Measurements from ENCODE around the gene GIT2.

The GIT2 gene

GRCh38 chr12:109983432-109984142 is 12.6 kb downstream of the GIT2 start:
- no peak for DNase-seq (ENCODE audit: extremely low read depth in 1 of 2, low read depth in 1 of 2)

DNA sequence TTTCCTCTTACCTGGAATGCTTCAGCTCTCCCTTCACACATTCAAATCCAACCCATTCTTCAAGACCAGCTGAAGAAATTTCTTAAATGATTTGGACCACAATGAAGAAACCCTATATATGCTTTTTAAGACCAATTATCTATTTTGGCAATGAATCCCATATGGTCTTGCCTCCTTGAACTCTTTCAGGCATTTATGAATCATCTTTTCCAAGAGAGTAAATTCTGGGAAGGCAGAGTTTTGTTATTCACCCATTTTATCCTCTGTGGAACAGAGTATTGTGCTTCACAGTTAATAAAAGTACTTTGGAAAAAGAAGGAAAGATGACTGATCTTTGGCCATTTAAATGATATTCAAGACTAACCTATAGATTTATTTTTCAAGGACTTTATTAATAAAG is 14.0 kb downstream of the GIT2 start:
- no peak for DNase-seq (ENCODE audit: extremely low read depth in 1 of 2, low read depth in 1 of 2)

- DNase-seq (ENCODE audit: extremely low read depth in 1 of 2, low read depth in 1 of 2) = peak; percentile 18 to 55
Measured at GRCh38 chr12:109981311-109981710, 14.9 kb downstream of the GIT2 start.

- DNase-seq (ENCODE audit: extremely low read depth in 1 of 2, low read depth in 1 of 2) = no peak
Measured at GRCh38 chr12:109972821-109973220, 23.3 kb downstream of the GIT2 start.

- no peak for DNase-seq (ENCODE audit: extremely low read depth in 1 of 2, low read depth in 1 of 2)
Measured at GRCh38 chr12:109968801-109969200, 27.4 kb downstream of the GIT2 start.

DNA sequence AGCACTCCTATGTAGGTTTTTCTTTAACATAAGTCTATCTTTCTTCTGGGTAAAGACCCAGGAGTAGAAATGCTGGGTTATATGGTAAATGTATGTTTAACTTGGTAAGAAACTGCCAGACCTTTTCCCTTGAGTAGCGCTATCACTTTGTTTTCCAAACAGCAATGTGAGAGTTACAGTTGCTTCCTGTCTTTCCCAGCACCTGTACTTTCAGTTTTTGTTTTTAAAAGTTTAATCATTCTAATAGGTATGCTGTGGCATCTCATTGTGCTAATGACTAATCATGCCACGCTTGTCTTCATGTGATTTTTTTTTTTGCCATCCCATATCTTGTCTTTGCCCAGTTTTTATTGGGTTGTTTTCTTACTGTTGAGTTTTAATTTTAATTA is 28.1 kb downstream of the GIT2 start:
- DNase-seq (ENCODE audit: extremely low read depth in 1 of 2, low read depth in 1 of 2) = no peak

GRCh38 chr12:109967383-109968031 is 28.7 kb downstream of the GIT2 start:
- DNase-seq (ENCODE audit: extremely low read depth in 1 of 2, low read depth in 1 of 2) = no peak

DNA sequence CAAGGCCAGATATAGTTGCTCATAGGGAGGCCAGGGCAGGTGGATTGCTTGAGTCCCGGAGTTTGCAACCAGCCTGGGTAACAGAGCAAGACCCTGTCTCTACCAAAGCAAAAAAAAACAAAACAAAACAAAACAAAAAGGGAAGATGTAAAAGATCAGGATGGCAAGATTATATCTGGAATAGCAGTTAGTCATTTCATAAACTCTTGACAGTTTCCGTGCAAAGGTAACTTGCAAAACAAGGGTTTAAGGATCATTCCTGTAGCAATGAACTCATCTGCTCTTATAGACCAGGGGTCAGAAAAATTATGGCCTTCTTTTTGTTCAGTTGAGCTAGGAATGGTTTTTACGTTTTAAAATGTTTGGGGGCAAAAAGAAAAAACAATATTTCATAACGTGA is 29.6 kb downstream of the GIT2 start:
- DNase-seq (ENCODE audit: extremely low read depth in 1 of 2, low read depth in 1 of 2) = no peak

DNA sequence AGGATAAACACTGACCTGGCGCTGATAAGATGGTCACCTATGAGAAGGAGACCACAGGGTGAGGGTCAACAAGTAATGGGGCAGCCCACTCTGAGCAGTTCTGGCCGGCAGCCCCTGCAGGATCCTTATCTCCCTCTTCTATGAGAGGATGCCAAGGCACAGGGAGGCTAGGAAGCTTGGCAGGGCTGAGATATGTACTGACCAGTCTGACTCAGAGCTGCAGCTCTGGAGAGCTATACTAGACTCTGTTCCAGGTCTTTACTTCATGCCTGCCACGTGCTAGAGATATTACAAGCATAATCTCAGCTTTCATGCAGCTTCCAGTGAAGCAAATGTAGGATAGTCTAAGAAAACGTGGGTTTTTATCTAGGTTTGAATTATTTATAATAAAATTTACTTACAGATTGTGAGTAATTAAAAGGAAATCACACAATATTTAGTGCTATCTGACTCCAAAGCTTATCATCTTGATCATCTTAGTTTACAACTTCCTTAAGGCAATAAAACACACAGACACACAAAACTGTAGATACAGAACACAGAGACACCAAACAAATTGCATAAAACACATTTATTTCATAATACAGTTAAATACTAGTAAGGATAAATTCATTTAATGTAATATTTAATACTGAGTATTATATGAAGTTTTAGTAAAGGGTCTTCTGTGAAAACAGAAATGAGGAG is 32.3 kb downstream of the GIT2 start:
- DNase-seq (ENCODE audit: extremely low read depth in 1 of 2, low read depth in 1 of 2) = no peak

GRCh38 chr12:109963330-109963729 is 32.8 kb downstream of the GIT2 start:
- no peak for DNase-seq (ENCODE audit: extremely low read depth in 1 of 2, low read depth in 1 of 2)

- no peak for DNase-seq (ENCODE audit: extremely low read depth in 1 of 2, low read depth in 1 of 2)
Measured at GRCh38 chr12:109962398-109962797, 33.8 kb downstream of the GIT2 start.

- DNase-seq (ENCODE audit: extremely low read depth in 1 of 2, low read depth in 1 of 2) = no peak
Measured at GRCh38 chr12:109961612-109962011, 34.6 kb downstream of the GIT2 start.

GRCh38 chr12:109961201-109961600 is 35.0 kb downstream of the GIT2 start:
- no peak for DNase-seq (ENCODE audit: extremely low read depth in 1 of 2, low read depth in 1 of 2)

- DNase-seq (ENCODE audit: extremely low read depth in 1 of 2, low read depth in 1 of 2) = no peak
Measured at GRCh38 chr12:109959411-109960093, 36.6 kb downstream of the GIT2 start.

GRCh38 chr12:109958374-109958773 is 37.8 kb downstream of the GIT2 start:
- no peak for DNase-seq (ENCODE audit: extremely low read depth in 1 of 2, low read depth in 1 of 2)

DNA sequence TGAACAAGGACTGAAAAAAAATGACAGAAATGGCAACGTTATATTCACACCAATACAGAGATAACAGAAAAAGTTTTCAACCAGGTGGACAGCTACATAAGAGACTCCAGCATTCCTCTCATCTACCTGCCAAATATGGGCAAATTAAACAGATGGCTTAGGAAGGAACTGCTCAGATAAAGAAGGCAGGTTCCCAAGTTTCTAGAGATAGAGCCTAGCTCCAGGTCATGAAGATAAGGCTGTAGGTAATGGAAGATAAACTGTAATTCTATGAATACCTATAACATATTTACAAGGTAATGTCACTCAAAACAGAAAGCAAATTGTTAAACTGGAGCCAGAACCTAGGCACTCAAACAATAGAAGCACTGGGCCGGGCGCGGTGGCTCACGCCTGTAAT is 42.5 kb downstream of the GIT2 start:
- DNase-seq (ENCODE audit: extremely low read depth in 1 of 2, low read depth in 1 of 2) = no peak

GRCh38 chr12:109952873-109953272 is 43.3 kb downstream of the GIT2 start:
- no peak for DNase-seq (ENCODE audit: extremely low read depth in 1 of 2, low read depth in 1 of 2)

- DNase-seq (ENCODE audit: extremely low read depth in 1 of 2, low read depth in 1 of 2) = no peak
Measured at GRCh38 chr12:109952160-109952858, 43.9 kb downstream of the GIT2 start.

DNA sequence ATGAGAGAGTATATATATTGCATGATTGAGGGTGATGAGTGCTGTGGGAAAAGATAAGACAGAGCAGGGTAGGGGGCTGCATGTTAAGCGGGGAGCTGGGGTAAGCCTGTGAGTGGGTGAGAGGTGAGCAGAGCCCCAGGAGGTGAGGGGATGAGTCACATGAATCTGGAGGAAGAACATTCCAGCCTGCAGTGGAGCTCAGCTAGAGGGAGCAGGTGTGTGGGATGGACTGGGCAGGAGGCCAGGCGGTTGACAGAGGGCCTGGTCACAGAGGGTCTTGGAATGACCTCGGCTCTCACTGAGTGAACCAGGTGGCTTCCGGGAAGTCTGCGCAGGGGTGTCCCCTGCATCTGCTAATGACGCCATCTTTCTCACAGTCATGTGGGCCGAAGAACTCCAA is 44.4 kb downstream of the GIT2 start:
- no peak for DNase-seq (ENCODE audit: extremely low read depth in 1 of 2, low read depth in 1 of 2)

DNA sequence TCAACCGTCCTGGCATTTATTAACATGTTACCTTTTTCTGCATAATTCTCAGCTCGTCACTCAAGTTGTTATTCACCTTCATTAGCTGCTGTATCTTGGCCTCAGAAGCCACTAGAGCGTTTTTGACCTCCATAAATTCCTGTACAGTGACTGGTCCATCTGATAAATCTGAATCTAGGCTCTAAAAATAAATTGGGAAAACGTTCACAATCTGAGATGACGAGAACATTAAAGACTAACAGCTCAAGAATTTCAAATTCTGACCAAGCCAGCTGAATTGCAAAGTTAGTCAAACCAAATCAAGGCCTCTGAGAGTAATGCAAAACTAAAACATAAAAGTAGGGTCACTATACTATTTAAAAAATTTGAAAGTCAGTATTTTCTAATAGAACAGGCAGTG is 45.0 kb downstream of the GIT2 start:
- DNase-seq (ENCODE audit: extremely low read depth in 1 of 2, low read depth in 1 of 2) = no peak

- no peak for DNase-seq (ENCODE audit: extremely low read depth in 1 of 2, low read depth in 1 of 2)
Measured at GRCh38 chr12:109950625-109951024, 45.5 kb downstream of the GIT2 start.
